ENCODE results near the gene WDR33.

Gene WDR33

GRCh38 chr2:127762441-127762840 is 48.5 kb downstream of the WDR33 start:
- DNase-seq: no peak

- DNase-seq: no peak
These were observed 51.0 kb downstream of the WDR33 start for GRCh38 chr2:127759931-127760330.

GRCh38 chr2:127754186-127754585 is 56.8 kb downstream of the WDR33 start:
- no peak for DNase-seq

GRCh38 chr2:127753374-127753773 is 57.6 kb downstream of the WDR33 start:
- DNase-seq: no peak

GRCh38 chr2:127749537-127749936 is 61.4 kb downstream of the WDR33 start:
- DNase-seq: peak; percentile 12 to 17

GRCh38 chr2:127747621-127748020 is 63.4 kb downstream of the WDR33 start:
- DNase-seq: no peak

GRCh38 chr2:127743477-127744026 is 67.4 kb downstream of the WDR33 start:
- DNase-seq: no peak

- DNase-seq: no peak
These were observed 70.2 kb downstream of the WDR33 start for GRCh38 chr2:127740665-127741288.

GRCh38 chr2:127739800-127740199 is 71.2 kb downstream of the WDR33 start:
- no peak for DNase-seq

GRCh38 chr2:127737892-127738291 is 73.1 kb downstream of the WDR33 start:
- no peak for DNase-seq

GRCh38 chr2:127735537-127736399 is 75.2 kb downstream of the WDR33 start:
- no peak for DNase-seq

GRCh38 chr2:127735044-127735443 is 75.9 kb downstream of the WDR33 start:
- DNase-seq: no peak

GRCh38 chr2:127733816-127734537 is 77.0 kb downstream of the WDR33 start:
- no peak for DNase-seq

- DNase-seq: no peak
These were observed 77.7 kb downstream of the WDR33 start for GRCh38 chr2:127733113-127733815.

GRCh38 chr2:127726158-127726880 is 84.7 kb downstream of the WDR33 start:
- no peak for DNase-seq

GRCh38 chr2:127722807-127723206 is 88.2 kb downstream of the WDR33 start:
- DNase-seq: no peak

- no peak for DNase-seq
These were observed 89.0 kb downstream of the WDR33 start for GRCh38 chr2:127721978-127722355.

- DNase-seq: no peak
These were observed 89.5 kb downstream of the WDR33 start for GRCh38 chr2:127721311-127721977.

GRCh38 chr2:127719301-127720218 is 91.4 kb downstream of the WDR33 start:
- no peak for DNase-seq

- no peak for DNase-seq
These were observed 92.7 kb downstream of the WDR33 start for GRCh38 chr2:127718271-127718670.
